GM21723 (cell line): ENCODE measurements around the gene MAPK7.

Source experiments
- ATAC-seq: cut with Tn5 transposase; IDR thresholded peaks from one replicate; pipeline ENCODE4 v1.9.1; 2021; ENCODE audit warnings: mild to moderate bottlenecking, moderate library complexity; ENCODE audit not compliant: unreplicated experiment

The MAPK7 gene

DNA sequence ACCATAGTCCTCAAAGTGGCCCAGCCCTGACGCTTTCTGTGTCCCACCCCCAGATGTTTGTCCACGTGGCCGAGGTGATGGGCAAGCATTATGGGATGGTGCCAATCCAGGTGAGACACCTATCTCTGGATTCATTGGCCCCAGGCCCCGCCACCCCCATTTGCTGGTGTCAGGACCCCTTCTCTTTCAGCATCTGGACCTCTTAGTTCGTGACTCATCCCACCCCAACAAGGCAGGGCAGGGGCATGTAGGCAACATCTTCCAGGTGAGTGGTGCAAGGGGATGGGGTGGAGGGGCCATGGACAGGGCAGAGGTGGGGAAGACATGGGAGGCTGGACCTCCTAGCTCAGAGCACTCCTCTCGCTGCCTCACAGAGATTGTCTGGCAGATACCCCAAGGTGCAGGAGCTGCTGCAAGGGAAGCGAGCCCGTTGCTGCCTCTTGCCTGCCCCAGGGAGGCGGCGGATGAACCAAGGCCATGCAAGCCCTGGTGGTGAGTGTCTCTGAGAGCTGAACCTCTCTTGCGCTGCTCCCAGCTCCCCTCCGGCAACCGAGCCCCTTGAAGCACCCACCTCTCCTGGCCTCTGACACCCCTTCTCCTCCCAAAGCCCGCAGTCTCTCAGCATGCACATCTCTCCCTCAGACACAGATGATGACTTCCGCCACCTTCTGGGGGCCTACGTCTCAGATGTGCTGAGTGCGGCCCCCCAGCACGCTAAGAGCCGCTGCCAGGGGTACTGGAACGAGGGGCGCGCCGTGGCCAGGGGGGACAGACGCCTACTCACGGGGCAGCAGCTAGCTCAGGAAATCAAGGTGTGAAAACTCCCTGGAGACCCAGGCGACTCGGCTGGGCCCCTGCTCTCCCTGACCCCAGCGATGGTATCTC lies 36.3 kb downstream of the MAPK7 start:
- no peak for ATAC-seq

DNA sequence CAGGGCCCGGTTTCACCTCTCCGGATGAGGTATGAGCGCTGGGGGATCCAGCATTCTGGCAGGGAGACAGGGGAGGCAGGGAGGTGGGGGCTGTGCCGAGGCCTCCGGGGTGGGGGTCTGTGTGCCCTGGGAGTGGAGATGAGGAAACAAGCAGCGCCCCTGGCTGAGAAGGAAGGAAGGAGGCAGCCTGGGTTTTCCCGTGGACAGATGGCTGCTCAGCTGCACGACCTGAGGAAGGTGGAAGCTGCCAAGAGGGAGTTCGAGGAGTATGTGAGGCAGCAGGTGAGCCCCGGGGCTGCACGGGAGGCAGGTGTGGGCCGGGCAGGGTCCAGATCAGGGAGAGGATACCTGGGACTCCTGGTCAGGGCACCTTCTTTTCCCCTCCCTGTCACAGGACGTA lies 37.0 kb downstream of the MAPK7 start:
- no peak for ATAC-seq

DNA sequence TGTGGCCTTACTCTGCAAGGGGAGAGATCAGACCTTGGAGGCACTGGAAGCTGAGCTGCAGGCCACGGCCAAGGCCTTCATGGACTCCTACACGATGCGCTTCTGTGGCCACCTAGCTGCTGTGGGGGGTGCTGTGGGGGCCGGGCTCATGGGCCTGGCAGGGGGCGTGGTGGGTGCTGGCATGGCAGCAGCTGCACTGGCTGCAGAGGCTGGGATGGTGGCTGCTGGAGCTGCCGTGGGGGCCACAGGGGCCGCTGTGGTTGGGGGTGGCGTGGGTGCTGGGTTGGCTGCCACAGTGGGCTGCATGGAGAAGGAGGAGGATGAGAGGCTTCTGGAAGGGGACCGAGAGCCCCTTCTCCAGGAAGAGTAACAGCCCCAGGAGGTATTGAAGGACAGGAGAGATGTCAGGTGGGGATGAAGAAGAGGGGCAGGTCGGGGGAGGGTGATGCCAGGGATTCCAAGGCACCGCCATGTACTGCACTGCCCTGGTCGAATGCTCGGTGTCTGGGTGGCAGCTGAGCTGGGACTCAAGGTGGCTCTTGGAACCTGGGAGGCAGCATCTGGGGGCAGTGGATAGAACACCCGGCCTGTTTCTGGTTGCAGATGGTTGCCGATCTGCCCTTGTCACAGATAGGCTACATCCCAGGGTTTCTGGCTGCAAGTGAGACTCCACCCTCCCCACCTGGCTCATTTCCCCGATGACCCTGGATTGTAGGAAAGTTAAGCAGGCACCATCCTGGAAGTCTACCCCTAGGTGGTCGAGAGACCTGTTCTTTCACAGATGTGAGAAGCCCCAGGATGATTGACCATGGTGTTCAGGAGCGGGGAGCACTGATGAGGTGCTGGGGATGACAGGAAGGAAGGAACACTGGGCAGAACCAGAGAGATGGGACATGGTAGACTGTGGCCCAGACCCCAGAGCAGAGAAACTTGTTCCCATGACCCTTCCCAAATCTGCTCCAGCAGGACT lies 37.8 kb downstream of the MAPK7 start:
- ATAC-seq: no peak

DNA sequence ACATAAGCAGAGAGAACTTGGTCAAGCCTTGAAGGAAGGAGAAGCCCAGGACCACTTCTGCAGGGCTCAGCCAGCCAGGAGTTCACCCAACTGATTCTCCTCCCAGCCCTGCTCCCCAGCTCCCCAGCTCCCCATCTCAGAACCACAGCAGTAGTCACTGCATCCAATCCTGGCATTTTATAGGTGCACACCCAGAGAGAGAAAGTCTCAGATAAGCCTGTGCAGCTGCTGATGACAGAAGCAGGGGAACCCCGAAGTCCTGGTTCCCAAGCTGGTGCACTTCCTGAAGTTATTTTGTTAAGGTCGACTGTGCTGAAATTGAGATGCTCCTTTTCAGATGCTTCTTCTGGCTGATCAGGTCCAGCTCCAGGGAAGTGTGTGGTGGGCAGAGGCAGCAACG lies 39.3 kb downstream of the MAPK7 start:
- ATAC-seq: no peak

DNA sequence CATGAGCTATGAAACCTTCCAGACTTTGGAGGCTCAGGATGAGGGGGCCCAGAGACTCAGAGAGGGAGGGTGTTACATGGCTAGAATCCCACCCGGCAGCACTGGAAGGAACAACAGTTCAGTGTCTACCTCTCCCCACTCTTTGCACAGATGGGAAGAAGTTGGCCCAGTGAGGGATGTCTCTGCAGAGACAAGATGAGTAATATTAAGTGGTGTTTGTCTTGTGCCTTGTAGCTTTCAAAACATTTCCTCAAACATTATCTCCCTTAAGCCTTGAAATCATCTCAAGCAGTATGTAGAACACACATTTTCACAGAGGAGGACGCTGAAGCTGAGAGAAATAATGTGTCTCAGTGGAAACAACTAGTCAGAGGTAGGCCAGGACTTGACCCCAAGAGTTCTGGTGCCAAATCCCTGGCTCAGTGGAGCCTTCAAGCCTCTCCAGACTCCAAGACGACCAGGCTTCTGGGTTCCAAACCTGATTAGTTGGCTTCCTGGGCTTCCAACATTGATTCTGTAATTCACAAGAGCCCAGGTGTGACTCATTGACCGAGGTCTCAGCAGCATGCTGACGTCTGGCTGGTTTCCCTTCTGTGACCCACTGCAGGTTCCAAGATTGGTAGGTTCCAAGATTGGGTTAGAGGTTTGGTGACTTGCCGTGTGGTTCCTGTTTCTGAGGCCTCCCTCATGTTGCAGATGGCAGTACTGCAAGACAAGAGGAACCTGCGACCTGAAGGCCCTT lies 40.1 kb downstream of the MAPK7 start:
- no peak for ATAC-seq

DNA sequence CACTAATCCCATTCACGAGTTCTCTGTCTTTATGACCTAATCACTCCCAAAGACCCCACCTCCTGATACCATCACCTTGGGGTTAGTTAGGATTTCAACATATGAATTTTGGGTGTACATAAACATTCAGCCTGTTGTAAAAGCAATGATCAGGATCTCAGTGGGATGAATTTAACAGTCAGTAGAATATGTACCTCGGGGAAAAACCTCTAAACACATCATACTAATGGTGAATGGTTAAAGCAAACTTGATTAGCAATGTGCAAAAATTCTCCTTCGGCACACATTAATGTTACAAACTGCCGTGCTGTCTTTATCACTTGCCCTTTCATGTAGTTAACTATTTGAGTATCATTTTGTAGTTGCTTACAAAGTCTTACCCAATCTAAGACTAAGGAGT lies 42.9 kb downstream of the MAPK7 start:
- ATAC-seq: no peak

- no peak for ATAC-seq
Measured at GRCh38 chr17:19421926-19422325, 43.6 kb downstream of the MAPK7 start.

- ATAC-seq: no peak
Measured at GRCh38 chr17:19424934-19425868, 46.9 kb downstream of the MAPK7 start.

DNA sequence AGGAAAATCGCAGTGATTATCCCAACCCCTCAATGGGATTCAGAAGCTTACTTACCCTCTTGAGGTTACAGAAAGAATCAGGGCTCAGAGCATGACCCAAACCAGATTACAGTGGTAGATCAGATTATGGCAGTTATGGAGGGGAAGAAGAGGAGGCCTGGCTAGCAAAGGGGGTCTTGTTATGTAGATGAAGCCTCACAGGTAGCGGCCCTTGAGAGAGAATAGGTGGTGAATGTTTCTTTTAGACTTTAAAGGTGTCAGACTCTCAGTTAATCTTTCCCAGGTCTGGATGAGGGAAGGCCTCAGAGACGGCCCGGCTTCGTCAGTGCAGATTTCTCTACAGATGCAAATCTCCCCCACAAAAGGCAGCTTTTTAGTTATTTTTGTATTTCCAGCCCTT lies 48.3 kb downstream of the MAPK7 start:
- no peak for ATAC-seq

- no peak for ATAC-seq
Measured at GRCh38 chr17:19431691-19432090, 53.4 kb downstream of the MAPK7 start.
